Erythroblast (primary cell): Measurements from ENCODE around the gene DOCK1.

Experiments used
- GATA1 ChIP-seq: IDR thresholded peaks from 2 replicates; pipeline ENCODE4 v1.6.1; 2011; ENCODE audit warnings: low read depth, mild to moderate bottlenecking, control low read depth, low read length, moderate library complexity
- POLR2A ChIP-seq: IDR thresholded peaks from 2 replicates; pipeline ENCODE4 v1.6.1; 2011; ENCODE audit warnings: mild to moderate bottlenecking, low read length

DNA sequence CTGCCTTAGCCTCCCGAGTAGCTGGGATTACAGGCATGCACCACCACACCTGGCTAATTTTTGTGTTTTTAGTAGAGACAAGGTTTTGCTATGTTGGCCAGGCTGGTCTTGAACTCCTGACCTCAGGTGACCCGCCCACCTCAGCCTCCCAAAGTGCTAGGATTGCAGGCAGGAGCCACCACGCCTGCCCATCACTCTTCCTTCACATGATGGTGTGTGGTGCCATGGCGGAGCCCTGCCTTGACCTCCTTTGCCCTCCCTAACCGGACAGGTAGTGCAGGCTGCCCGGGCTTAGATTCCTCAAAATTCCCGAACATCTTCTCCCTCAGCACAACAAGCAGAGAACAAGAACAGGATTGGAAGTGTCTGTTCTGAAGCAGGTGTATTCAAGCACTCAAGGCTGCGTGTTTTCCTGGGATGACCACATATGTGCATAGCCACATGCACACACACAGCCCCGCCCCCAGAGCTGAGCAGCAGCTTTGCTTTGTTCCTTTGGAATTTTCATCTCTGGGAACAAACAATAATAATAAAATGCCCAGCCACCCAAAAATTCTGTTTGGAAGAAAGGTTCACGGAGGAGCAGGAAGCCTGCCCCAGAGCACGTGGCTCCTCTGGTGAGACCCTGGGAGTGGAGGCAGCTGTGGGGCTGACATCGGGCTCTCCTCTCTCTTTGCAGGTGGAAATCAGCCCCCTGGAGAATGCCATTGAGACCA is 512.6 kb downstream of the DOCK1 start:
- TF ChIP-seq POLR2A, result no peak
- no peak for TF ChIP-seq GATA1
